NCI-H128 (cell line): ENCODE results near the gene SLC25A29.
A peak's percentile ranks its signal among the peaks of the same experiment; 100 is the strongest.
"Not testable (repeated sequence)": the region's sequence is repeated elsewhere in the genome, so short reads cannot be mapped to it uniquely, and the experiment has no call there.

Experiments
- DNase-seq: peaks from one replicate; lab custom pipeline; 2025; ENCODE audit not compliant: unreplicated experiment; lab: John Stamatoyannopoulos, UW

The SLC25A29 gene

DNA sequence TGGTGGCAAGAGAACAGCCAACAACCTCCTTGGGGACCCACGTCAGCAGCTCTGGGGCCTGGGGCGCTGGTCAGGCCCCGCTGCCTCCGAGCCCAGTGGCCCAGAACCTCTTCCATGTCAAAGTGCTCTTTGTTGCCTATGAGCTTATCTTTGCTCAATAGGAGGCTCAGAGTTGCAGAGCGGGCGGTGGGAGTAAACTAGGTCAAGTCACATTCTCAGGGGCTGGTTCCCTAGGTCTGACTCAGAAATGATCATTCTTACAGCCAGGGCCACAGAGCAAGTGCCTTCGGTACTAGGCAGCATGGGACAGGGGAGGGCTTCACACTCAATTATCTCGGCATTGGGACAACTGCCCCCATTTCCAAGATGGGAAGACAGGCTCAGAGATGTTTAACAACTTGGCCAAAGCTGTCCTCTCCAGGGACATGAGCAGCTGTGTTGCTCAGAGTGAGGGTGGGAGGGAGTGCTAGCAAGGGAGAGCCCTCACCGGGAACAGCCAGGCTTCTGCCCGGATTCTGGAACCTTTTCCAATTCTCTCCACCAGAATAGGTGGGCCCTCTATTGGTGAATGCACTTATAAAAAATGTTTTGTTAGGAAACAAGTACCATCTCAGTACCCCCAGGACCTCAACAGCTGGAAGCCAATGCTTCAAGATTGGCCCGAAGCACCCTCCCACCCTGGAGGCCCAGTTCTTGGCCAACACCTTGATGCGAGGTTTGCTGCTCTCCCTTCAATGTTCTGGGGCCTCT lies 11.9 kb downstream of the SLC25A29 start:
- no peak for DNase-seq

DNA sequence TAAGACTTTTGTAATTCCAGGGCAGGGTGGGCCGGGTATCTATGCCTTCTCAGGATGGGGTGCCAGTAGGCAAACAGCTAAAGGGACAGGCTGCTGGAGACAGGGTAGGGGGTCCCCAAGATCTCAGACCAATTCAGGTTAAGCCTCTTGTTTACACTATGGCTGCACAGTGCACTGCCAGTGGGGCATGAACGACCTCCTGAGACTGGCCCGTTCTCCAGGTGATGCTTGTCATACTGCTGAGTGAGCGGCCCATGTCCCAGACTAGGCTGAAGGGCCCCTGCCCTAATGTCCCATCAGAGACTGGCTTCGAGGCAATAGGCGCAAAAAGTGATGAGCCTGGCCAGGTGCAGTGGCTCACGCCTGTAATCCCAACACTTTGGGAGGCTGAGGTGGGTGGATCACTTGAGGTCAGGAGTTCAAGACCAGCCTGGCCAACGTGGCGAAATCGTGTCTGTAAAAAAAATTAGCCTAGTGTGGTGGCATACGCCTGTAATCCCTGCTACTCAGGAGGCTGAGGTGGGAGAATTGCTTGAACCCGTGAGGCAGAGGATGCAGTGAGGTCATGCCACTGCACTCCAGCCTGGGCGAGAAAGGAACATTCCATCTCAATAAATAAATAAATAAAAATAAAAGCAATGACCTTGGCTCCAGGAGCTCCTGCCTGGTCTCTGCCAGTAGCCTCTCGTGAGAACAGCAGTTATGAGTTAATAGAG lies 12.6 kb downstream of the SLC25A29 start:
- DNase-seq = no peak

DNA sequence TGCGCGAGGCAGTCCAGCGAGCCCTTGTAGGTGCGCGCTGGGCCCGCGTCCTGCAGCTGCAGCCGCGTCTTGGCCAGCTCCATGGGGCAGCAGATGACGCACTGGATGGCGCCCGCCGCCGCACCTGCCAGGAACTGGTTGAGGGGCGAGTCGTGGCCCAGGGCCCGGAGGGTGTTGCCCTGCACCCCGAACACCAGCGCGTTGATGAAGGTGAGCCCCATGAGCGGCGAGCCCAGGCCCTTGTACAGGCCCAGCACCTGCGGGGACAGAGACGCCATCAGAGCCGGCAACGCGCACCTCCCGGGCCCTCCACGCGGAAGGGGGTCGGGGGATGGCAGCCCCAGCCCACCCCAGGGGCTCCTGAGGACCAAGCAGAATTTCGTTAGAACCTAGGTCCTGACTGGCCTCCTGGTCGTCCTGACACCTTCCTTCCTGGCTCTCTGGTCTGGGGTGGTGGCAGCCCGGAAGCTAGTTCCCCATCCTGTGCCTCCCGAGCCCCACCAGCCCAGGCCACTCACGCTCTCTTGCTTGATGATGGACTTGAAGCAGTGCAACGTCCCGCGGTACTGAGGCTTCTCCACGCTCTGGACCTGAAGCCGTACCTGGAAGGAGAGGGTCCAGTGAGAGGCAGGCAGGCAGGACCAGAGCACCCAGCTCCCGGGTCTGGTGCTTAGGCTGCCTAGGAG lies 13.3 kb downstream of the SLC25A29 start:
- DNase-seq = no peak

DNA sequence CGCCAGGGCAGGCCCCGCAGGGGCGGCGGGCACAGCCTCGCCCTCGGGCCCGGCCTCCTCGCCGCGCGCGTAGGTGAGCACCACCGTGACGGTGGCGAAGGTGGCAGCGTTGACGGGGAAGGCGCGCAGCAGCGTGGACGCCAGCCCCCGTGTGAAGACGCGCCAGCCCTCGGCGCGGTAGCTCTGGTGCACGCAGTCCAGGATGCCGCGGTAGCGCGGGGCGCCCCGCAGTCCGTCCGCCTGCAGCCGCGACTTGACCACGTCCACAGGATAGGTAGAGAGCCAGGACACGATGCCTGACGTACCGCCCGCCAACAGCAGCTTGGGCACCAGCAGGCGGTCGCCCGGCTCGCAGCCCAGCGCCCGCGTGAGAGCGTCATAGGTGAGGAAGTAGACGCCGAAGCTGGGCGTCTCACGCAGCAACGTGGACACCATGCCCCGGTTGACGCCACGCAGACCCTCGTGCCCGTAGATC lies 13.9 kb downstream of the SLC25A29 start:
- DNase-seq = no peak

DNA sequence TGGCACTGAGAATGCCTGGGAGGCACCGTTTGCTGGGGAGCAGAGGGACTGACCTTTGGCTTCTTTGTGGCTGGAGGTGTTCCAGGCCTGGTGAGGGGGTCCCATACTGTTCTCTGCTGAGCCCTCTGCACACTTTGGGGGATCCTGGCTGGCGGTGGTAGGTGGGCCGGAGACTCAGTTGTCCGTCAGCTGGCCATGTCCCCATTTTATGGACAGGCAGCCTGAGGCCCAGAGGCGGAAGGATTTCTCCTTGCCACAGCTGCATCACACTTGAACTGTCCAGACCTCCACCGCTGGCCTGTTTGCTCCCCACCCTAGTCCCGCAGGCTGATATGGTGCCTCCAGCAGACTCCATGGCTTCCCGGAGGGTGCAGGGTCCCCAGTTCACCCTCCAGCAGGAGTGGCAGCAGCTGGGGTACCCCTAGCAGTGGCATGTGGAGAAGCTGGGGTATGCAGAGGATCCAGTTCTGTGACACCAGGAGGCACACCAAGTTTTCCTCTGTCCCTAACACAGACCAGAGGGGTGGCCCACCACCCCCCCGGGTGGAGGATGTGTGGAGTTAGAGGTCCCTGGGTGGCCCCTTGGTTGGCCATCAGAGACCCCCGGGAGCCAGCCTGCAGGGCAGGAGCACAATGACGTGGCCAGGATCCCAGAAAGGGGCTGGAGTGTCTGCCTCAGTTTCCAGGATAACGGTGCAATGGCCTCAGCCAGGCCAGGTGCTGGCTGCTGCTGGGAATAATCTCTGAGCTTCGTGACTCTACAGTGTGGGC lies 14.8 kb downstream of the SLC25A29 start:
- no peak for DNase-seq

DNA sequence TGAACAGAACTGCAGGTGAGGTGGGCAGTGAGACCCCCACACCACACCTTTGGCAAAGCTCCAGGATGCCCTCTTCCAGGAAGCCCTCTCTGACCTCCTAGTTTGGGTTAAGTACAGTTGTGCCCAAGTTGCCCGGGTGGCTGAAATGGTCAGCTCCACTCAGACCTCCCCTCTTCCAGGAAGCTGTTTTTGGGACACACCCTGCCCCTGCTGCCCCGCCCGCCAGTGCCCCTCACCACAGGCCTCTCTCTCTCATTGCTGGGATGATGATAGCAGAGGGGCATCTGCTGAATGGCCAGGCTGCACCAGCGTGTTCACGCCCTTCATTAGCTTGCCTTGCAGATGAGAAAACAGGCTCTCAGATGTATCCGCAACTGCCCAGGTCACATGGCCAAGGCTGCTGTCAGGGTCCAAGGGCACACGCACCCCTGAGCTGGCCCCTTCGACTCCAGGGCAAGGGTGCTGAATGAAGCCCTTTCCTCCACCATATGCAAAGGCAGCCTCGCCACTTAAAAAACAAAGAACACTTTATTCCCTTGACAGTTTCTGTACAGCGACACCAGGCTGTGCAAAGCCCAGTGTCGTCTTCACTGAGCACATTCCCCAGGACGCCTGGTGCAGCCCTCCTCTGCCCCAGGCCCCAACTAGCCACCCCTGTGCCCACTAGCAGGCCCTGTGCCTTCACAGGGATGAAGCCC lies 15.5 kb downstream of the SLC25A29 start:
- DNase-seq = no peak

DNA sequence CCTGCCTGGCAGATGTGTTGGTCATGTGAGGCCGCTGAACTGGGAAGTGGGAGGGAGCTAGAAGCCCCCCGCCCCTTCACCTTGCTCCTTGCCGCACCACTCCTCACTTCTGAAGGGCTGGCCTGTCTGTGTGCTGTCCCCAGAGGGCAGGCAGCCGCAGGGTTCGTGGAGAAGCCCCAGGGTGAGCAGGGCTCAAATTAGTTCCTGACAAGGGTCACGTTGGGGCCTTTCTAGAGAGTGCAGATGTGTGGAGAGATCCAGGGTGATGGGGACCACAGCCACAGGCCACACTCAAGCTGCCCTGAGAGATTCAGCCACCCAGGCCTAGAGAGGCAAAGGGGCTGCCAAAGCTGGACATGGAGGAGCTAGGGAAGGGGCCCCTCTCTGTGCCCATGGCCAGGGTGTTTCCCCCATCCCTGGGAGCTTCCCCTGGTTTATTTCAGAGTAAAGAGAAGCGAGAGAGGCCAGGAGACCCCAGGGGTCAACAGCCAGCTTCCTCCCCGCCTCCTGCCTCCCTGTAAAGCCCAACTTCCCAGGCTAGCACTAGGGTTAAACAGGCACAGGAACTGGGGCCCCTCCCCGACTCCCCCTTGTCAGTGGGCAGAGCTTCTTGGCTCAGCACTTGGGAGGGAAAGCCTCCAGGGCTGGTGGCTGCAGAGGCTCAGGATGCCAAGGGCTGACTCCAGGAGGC lies 16.2 kb downstream of the SLC25A29 start:
- no peak for DNase-seq

DNA sequence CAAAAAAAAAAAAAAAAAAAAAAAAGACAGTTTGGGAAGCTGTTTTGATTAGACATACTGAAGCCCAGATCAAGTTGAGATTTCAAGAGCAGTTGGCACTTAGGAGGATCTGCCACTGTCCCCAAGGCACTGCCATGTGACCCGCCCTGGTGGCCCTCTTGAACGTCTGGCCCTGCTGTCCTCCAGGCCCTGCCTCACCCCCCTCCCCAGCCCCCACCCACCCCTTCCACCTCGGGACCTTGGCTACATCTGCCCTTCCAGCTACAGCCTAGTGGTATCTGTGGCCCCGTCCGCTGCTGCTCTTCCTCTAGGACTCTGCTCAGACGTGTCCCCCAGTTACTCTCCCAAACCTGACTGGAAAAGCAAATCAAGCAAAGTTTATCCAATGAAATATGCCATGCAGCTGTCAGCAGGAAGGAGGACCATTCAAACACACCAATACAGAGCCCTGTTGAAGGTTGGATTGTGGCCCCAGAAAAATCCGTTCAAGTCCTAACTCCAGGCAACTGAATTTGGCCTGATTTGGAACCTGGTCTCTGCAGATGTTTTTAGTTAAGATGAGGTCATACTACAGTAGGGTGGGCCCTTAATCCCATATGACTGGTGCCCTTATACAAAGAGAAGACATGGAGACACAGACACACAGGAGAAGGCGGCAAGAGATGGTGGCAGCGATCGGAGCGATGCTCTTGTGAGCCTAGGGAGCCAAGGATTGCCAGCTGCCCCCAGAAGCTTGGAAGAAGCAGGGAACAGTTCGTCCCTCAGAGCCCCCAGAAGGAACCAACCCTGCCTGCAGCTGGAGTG lies 17.7 kb downstream of the SLC25A29 start:
- no peak for DNase-seq

DNA sequence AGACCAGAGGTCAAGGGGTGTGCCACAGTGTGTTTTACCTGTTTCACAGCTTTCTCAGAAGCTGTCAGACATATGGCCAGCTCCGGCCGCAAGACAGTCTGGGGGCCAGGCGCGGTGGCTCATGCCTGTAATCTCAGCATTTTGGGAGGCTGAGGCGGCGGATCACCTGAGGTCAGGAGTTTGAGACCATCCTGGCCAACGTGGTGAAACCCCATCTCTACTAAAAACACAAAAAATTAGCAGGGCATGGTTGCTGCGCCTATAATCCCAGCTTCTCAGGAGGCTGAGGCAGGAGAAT lies 18.3 kb downstream of the SLC25A29 start:
- not testable (repeated sequence) for DNase-seq

DNA sequence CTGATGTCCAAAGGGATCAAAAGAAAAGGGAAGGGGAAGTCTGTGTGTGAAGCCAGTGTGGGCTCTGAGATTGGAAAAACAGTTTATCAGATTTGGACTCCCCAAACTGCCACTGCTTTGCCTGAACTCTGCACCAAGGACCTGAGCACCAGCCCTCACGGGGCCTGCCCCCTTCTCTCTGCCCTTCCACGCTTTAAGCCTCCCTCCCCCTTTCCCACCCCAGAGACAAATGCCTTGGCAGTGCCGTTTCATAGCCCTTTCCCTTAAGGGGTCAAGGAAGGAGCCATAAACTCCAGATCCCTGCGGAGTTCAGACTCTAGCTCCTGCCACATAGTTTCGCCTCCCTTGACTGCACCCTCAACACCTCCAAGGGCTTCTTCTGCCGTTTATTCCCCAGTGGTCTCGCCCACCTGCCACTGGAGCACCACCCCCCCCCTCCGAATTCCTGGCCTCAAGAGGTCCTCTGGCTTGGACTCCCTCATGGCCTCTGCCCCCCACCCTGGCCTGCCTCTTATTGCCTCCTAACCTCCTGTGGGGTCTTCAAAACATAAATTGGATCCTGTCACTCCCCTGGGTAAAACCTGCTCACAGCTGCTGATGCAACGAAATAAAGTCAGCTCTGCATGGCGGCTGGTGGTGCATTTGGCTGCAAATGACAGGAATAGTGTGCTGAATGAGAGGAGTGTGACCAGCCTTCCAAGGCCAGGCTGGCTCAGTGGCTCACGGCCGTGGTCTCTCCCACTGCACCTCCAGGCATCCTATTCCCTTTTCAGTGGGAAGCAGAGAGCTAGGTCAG lies 18.8 kb downstream of the SLC25A29 start:
- no peak for DNase-seq

DNA sequence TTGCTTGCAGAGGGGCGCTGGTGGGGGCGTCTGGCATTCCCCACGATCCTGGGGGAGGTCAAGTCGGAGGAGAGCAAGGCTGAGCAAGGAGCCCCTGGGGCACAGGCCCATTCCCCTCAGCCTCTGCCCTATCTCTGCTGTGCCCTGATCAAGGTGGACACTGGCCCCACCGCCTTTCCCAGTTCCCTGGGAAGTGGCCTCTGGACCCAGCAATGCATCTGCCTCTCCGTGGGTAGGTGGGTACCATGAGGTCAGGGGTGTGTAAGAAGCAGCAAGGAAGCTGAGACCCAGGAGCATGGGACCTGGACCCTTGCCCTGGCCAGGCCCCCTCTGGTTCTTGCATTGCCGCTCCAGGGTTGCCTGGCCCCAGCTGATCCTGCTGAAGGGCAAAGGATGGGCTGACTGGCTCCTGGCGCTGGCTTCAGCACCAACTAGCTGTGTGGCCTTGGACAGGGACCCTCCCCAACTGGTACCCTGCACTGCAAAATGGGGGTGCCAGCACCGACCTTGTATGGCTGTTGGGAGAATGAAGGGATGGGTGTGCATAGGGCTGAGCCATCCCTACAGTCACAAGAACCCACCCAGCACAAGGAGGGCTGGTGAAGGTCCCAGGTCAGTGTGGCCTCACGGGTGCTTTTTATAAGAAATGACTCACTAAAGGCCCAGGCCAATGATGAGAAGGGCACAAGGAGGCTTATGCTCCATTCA lies 19.6 kb downstream of the SLC25A29 start:
- no peak for DNase-seq

DNA sequence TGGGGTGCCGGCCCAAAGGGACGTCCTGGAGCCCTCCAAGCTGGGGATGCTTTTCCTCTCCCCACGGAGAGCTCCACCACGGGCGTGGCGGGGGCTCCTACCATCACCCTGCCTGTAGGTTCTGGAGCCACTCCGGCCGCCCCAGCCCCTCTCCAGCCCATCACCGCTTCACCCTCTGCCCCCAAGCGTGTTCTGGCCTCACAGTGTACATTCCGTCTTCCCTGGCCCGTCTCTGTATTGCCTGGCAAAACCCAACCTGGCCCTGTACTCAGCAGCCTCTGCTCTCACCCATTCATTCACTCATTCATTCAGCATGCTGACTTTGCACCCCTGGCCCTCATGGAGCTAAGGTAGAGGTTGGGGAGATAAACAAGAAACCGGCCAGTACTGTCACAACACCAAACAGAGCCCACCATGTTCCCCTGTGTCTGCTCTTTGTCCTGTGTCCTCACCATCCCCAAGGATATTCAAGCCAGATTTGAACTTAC lies 20.3 kb downstream of the SLC25A29 start:
- no peak for DNase-seq

DNA sequence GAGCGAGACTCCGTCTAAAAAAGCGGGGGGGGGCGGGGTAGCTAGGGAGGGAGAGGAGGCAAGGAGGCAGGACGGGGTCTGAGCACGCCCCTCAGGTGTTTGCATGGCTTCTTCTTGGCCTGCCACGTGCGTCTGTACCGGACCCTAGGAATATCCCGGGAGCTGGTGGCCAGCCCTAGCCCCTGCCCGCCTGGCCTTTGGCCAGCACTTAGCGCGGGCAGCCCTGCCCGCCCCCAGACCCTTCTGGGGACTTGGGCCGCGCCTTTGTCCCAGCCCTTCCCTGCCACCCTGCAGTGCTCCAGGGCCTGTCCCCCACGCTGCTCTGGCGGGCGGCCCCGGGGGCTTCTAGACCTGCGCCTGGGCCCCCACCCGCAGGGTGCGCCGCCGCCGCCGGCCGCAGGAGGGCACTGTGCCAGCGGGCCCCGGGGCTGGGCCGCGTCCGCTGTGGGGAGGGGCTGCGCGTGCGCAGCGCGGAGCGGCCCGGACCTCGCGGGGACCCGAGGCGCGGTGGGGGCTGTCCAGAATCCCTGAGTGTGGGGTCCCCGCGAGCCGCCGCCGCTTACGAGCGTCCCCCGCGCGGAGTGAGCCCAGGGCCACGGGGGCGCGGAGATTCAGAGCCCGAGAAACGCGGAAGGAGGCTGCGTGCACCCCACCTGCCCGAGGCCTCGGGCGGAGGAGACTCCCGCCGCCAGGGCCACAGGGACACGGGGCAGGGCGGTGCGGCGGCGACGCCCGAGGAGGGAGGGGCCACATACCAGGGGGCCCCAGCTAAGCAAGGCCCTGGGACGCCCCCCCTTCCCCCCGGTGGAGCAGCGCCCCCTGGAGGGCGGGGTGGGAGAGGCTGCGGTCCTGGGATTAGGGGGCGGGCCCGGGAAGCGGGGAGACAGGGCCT lies 21.0 kb downstream of the SLC25A29 start:
- peak; percentile 64 for DNase-seq

DNA sequence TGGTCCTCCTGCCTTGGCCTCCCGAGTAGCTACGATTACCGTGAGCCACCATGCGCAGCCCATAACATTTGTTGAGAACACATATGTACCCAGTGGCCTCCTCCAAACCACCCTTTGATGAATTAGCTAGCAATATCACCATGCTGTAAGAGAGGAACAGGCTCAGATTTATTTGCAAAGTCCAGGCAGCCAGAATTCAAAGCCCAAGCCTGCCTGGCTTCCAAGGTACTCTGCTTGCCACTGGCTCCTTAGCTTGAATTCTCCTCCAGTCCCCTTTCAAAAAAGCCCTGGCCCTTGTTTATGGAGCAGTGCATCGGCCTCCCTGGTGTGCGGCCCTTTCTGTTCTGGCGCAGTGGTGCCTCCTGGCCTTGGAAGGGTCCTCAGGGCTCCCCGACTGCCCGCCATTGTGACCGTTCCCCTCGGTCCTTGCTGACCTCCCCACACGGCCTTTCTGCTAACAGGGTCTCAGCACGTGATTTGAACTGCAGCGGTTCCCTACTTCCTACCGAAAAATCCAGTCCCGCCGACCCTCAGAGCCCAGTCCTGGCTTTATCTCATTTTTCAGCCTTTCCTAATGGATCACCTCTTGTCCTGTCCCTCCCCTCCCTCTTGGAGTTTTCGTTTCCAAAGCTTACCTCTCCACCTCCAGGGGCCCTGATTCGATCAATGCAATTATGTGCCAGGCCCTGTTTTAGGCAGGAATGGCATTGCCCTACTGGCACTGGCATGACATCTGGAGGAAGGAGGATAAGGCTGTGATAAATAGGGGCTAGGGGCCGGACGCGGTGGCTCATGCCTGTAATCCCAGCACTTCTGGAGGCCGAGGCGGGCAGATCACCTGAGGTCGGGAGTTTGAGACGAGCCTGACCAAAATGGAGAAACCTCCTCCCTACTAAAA lies 22.0 kb downstream of the SLC25A29 start:
- DNase-seq = no peak

DNA sequence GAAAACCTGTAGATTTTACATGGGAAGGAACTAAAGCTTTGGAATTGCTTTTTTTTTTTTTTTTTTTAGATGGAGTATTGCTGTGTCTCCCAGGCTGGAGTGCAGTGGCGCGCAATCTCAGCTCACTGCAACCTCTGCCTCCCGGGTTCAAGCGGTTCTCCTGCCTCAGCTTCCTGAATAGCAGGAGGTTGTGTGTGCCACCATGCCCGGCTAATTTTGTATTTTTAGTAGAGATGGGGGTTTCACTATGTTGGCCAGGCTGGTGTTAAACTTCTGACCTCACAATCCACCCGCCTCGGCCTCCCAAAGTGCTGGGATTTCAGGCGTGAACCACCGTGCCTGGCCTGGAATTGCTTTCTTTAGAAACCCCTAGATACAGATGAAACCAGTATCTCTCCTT lies 22.8 kb downstream of the SLC25A29 start:
- not testable (repeated sequence) for DNase-seq
